ENCODE measurements around the gene TSKU. TPM values are rescaled to one million over a fixed set of nuclear protein-coding genes. Genes with fewer than 3 reads are reported as not detected.

TSKU gene
- total RNA-seq, 1 donor from 2014 or later = 4.4 TPM

DNA sequence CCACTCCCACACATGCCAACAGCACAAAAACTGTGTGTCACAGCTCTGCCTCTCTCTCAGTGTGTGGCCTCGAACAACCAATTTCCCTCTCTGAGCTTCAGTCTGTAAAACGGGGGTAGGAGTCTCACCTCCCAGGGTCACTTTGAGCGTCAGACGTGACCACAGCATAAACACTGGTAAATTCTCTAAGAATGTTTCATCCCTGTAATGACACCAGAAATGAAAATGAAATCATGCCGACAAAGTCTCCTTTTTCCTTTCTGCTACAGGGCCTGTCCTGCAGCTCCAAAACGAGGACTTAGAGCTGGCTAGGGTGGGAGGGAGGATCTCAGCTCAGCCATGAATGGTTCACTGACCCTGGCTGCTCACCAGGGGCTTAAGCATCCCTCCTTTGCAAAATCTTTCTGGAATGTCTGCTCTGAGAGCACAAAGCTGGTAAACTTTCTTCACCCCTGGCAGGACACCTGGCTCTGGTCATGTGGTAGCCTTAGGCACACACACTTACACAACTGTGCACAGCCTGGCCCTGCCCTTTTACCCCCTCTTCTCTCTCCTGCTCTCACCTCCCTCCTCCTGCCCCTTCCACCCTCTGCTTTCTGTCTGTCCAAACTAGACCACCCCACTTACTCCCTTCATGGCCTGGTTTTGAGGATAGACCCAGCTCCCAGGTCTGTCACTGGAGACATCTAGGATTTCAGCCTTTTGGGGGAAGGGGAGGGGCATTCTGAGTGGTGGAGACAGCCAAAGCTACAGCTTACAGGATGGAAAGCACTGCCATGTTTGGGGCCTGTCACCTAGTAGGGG is 12.3 kb upstream of the TSKU start:
- no peak for DNase-seq

GRCh38 chr11:76771446-76772099 is 11.6 kb upstream of the TSKU start:
- DNase-seq = no peak

DNA sequence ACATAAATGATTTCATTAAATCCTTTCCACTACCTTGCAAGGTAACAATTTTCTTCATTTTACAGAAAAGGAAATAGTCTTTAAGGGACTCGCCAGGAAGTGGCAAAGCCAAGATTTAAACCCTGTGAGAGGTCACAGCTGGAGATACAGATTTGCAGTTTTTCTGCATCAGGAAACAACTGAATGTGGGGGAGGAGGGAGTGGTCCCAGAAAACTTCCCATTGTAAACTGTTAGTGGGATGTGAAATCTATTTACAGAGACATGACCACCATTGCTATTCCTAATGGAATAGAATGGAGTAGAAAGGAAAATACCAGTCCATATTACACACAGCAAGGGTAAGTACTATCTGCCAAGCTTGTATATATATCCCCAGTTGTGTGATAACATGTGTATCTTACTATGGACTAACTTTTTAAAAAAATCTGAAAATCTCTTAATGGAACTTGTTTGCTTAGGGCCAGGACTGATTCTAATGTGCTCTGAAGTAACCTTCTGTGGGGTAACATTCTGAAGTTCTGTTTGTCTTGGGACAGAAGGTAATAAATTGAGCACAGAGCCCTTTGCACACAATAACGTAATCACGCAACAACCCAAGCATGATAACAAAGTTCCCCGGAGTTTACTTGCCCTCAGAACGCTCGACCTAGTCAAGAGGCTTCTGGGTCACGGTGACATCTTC is 10.9 kb upstream of the TSKU start:
- peak; percentile 22 for DNase-seq

DNA sequence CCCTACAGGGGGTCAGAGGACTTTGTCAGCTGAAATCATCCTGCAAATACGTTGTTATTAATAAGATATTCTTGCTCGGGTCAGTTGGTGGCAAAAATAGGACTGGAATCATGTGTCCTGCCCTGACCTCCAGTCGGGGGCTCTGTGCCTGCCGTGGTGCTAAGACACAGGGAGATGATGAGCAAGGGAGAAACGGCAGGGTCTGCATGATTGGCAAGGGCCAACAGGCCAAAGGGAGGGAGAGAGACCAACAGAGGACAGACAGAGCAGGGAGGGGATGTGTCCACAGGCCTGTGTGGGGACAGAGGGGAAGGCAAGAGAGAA is 10.4 kb upstream of the TSKU start:
- no peak for DNase-seq

- DNase-seq = no peak
Measured at GRCh38 chr11:76773921-76774361, 9.2 kb upstream of the TSKU start.

GRCh38 chr11:76776472-76776871 is 6.7 kb upstream of the TSKU start:
- DNase-seq = no peak

- no peak for DNase-seq
Measured at GRCh38 chr11:76777305-76777704, 5.9 kb upstream of the TSKU start.

DNA sequence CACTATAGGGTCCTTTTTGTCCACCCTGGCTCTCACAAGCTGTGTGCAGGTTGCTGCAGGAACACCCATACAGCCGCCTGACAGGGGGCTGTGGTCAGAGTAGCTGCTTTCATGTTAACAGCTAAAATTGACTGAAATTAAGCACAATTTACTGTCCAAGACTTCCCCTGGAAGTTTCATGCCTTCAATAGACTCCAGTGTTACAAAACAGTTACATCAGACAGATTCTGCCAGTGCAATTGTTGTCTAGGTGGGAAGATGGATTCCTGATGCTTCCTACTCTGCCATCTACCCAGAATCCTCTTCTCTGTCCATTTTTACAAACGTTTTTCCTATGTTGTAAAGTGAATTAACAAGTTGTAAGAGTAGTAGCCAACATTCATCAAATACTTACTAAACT is 5.3 kb upstream of the TSKU start:
- no peak for DNase-seq

GRCh38 chr11:76778874-76779273 is 4.3 kb upstream of the TSKU start:
- no peak for DNase-seq

DNA sequence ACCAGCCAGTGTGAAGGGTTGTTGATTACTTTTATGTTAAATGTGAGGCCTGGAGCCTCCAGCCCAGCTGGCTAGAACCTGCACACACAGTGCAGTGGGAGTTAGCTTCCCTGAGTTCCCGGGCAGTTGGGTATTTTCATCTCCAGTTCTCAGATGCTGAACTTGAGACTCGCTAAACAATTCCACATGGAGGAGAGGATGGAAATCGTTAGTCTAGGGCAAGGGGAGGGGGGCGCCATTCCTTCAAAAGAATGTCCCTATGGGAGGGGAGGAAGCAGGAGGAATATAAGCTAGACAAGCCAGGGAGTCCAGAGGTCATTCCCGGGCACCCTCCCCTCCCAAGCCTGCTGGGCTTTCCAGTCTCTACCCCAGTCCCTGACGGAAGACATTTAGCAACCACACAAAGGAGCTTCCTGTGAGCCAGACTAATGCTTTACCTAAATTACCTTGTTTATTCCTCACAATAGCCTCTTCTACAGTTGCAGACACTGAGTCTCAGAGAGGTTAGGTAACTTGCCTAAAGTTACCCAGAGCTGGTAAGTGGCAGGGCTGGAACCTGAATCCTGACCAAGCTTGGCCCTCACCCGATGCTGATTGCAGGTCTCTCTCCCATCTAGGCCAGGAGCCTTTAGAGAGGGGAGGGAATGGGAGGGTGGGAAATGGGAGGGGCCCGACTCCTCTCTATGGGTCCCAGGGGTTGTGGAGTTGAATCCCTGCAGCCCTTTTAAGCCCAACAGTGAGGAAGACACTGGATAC is 1.9 kb upstream of the TSKU start:
- peak; percentile 50 for DNase-seq

- no peak for DNase-seq
Measured at GRCh38 chr11:76781807-76782530, 1.2 kb upstream of the TSKU start.

DNA sequence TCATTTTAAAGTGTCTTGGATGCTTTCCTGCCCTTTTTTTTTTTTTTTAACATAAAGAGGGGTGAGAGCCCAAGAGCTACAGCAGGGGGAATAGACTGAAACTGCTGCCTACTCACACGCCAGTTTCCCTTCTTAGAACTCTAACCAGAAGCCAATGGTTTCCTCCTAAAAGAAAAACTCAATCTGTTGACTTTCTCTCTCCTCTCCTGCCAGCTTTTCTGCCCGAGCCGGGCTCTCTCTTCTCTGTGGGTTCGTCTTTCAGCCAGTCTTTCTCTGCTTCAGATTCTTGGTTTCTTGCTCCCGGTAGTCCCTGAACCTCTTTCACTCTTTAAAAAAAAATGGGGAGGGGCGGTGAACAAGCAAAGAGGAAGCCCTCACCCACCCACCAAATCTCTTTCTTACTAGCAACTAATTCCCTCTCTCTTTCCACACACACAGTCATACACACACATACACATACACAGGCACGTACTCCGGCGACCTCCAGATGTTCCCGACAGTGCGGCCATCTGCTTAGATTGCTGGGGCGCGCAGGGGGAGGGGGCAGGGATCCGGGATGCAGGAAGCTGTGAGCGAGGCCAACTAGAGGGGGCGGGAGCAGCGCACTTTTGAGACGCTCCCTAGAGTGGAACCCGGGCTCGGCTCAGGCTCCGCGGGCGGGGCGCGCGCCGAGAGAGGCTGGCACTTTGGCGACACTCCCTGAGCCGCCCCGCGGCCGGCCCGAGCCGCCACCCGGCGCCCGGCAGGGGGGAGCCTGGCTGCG is 444 bp upstream of the TSKU start:
- DNase-seq = peak; percentile 92

DNA sequence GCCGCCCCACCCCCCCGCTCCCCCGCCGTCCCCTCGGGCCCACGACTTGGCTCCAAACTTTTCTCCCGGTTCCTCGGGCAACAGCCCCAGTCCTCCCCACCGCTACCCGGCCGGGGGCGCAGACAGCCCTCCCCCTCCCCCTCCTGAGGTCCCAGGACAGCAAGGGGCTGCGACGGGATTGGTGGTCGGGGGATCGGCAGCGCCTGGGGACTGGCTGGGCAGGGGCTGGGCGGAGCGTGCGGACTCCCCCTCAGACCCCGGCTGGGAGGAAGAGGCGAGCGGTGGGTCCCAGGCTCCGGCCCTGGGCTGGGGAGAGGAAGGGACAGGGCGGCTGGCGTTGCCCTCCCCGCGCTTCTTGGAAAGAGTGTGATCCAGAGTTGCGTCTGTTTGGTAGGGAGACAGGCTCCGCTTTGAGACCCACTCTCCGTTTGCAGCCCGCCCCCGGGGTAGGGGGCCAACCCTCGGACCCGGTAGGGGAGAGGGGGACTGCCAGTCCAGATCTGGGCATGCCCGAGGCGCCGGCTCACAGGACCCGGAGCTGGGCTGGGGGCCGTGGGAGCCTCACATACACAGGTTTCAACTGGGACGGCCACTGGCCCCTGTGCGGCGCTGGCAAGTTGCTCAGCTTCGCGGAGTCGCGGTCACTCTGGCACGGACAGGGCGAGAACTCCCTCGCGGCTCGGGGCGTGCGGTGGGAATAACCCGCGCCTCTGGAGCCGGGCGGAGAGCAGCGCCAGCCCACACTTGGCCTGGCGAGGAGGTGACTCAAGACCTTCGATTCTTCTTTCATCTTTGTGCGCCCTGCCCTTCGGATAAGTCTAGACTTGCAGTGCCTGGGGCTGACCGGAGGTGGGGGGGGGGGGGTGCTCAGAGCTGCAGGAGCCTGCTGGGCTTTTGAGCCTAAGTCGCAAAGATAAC is 999 bp downstream of the TSKU start:
- peak; percentile 76 for DNase-seq

DNA sequence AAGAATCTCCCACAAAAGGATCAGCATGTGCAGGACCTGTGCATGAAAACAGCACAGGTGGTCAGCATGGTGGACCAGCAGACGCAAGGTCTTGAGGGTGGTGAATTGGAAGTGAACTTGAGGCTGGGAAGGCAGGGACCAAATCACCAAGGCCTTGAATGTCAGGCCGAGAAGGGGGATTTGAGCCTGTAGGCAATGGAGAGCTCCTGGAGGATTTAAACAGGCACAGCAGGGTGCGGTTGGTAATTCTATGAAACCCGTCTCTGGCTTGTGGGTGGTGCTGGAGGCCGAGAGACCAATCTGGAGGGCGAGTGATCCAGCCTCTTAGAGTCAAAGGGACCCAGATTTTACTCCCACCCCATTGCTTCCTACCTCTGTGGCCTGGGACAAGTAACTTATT is 2.4 kb downstream of the TSKU start:
- DNase-seq = no peak

DNA sequence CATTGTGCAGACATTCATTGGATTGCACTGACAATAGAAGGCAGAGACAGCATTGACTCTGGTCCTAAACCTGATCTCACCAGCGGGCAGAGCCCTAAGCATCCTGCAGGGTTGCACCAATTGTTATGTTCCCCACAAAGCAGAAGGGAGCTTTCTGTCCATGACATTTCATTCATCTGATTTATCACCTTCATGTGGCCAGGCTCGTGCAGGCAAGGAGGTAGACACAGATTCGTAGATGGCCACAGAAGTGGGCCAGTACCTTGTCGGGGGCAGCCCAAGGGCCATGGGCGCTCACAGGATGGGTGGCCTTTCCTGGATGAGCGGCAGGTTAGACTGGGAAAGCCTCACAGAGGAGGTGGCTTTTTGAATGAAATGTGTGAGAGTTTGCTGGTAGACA is 2.9 kb downstream of the TSKU start:
- no peak for DNase-seq

GRCh38 chr11:76786441-76787014 is 3.4 kb downstream of the TSKU start:
- no peak for DNase-seq

DNA sequence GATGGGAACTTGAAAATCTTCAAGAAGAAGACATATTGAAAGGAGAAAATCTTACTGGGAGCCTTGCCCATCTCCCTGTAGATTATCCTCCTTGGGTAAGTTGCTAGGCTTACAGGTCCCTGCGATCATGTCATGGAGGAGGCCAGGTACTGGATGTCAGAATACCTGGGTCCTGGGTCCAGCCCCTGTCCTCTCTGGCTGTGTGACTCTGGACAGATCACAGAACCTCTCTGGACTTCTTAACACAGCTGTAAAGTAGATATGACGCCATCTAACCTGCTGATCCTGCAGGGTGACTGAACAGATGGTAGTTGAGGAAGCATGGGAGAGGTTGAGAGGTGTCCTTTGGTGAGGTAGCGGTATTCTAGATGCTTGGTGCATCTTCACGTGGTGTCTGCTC is 4.1 kb downstream of the TSKU start:
- no peak for DNase-seq

GRCh38 chr11:76787911-76788596 is 4.9 kb downstream of the TSKU start:
- no peak for DNase-seq

GRCh38 chr11:76788661-76789442 is 5.7 kb downstream of the TSKU start:
- no peak for DNase-seq

Measured in dermis blood vessel endothelial cell (primary cell).